ENCODE measurements around the gene DGKQ.

DGKQ gene

GRCh38 chr4:964346-965025 is 8.9 kb downstream of the DGKQ start:
- intact Hi-C loops (cut with DNase I) = no loop called here
- DNase-seq = peak in 2 of 10 donors; percentile 23 to 62

- intact Hi-C loops (cut with DNase I) = no loop called here
- peak in 3 of 10 donors; percentile 25 to 86 (median 80) for DNase-seq
Measured at GRCh38 chr4:963276-964225, 9.8 kb downstream of the DGKQ start.

DNA sequence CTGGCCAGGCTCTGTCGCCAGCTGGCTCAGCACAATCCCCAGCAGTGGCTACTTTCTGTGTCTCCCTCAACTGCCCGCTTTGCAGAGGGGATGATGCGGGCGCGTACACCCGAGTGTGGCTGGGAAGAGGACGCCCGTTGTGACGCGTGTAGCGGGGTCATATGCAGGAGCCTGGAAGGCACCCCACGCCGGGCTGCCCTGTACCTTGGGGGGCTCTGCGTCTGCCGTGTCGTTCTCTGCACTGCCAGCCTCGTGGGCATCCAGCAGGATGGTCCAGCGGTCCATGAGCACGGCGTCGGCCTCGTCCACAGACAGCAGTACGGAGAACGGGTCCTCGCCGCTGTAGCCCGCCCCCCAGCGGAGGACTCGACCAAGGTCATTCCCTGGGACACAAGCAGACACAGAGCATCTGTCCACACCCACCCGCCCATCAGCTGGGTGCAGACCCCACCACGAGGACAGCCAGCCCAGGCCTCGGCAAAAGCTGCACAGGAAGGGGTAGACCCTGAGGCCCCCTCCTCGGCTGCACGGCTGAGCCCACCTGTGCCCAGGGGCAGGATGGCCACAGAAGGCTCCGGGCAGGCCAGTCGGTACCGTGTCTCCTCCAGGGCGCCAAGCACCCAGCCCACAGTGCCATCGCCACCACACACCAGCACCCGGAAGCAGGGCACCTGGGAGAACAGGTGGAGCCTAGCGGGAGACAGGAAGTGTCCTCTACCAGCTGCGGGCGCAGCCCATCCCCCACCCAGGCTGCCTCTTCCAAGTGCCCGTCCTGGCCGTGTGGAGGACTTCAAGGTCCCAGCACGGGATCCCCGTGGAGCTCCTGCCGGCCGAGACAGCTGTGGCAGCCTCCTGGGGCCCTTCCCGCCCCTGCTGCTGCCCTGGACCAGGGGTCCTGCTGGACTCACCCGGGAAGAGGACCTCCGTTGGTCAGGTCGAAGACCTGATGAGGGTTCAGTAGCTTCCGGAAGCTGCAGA is 10.8 kb downstream of the DGKQ start:
- DNase-seq = peak in 4 of 10 donors; percentile 25 to 84 (median 75)
- intact Hi-C loops (cut with DNase I) = no loop called here

DNA sequence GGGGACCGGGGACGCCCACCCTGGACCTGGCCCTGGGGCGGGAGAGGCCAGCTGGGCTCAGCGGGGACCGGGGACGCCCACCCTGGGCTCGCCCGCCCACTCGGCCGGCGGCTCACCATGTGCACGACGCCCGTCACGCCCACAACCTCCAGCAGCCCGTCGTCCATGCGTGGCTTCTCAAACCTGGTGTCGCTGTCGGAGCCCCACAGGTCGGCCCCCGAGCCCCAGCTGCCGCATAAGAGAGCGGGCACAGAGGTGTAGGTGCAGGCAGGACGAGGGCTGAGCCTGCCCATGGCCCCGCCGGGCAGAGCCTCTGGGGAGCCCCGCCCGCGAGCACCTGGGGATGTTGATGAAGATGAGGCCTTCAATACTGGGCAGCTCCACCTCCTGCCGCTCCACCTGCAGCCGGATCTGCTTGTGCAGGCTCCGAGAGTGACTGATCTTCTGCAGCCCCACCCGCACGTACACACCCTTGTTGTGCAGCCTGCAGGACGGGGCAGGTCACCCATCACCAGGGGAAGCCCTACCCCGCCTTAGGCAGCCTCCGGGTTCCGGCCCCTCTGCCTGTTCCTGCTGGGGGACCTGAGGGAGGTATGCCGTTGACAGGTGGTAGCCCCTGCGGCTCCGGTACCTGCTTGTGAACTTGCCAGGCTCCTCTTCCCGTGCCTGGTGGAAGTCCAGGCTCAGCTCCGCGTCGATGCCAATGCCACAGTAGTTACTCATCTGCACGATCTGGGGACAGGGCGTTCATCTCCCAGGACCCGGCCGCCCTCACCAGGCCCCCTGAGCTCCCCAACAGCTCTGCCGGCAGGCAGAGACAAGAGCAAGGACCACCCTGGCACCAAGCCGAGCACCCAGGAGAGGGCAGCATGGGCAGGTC is 11.8 kb downstream of the DGKQ start:
- peak in 4 of 10 donors; percentile 27 to 83 (median 74) for DNase-seq
- intact Hi-C loops (cut with DNase I) = no loop called here

DNA sequence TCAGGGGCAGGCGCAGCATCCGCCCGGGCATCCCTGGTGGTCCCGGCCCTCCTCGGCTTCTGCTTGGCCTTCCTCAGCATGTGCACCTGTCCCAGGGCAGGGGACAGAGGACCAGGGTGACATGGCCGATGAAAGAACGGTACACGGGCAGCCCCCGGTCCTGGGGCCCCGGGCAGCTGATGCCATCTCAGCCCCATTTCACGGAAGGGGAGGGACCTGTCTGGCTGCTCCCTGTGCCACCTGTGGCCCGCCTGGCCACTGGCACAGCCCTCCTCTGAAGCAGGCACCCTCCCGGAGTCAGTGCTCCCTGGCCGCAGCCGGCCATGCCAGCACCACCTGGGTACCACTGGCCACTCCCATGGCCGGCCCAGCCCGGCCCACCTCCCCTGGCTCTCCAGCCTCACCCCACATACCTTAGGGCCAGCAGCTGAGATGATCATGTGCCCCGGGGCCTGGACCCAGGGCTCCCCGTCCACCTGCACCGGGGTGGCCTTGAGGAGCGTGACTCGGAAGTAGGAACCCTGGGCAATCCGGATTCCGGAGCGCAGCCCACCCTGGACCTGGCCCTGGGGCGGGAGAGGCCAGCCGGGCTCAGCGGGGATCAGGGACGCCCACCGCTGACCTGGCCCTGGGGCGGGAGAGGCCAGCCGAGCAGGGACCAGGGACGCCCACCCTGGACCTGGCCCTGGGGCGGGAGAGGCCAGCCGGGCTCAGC is 12.6 kb downstream of the DGKQ start:
- intact Hi-C loops (cut with DNase I) = no loop called here
- peak in 3 of 10 donors; percentile 19 to 87 (median 75) for DNase-seq

DNA sequence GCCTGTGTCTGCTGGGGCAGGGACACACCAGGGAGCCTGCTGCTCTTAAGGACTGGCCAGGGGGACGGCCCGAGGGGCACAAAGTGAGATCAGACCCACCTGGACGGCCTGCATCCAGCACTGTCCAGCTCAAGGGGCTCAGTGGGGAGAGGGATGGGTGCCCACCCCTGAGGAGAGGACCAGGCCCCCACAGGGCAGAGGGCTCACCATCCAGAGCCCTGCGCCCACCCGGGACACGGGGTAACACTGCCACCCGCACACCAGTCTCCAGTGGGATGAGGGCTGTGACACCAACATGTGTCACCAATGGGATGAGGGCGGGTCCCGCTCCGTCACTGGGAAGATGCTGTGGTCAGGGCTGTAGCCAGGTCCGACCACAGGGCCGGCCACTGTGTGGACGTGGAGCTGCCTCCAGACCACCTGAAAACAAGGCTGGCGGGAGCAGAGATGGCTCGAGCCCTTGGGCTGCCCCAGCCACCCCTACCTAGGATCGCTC is 13.2 kb downstream of the DGKQ start:
- DNase-seq = peak in 4 of 10 donors; percentile 28 to 83 (median 75)
- intact Hi-C loops (cut with DNase I) = no loop called here

- intact Hi-C loops (cut with DNase I) = no loop called here
- DNase-seq = peak in 4 of 10 donors; percentile 32 to 86 (median 73)
Measured at GRCh38 chr4:959338-960139, 13.8 kb downstream of the DGKQ start.

DNA sequence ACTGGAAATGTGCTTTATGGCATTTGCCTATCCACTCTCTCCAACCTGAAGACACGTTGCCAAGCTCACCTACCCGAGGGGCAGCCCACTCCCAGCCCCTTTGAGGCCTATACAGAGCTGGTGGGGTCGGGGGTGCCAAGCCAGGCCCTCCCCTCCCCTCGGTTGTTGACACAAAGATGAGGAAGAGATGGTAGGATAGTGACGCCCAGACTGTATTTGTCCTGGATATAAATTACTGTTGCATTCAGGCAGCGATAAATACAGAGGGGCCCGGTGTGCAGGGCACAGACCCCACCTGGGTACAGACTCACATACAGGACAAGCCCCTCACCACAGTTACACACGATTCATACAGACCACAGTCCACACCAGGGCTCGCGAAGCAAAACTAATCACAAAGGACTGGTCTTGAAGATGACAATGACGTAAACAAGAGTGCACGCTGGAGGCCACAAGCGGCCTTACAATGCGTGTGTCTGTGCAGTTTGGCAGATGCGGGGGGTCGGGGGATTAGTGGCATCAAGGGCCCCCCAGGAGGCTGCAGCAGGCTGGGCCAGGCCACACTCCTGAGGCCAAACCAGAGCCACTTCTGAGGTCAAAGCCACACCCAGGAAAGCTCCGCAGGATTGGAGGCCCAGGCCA is 14.6 kb downstream of the DGKQ start:
- intact Hi-C loops (cut with DNase I) = no loop called here
- DNase-seq = peak in 2 of 10 donors; percentile 22 to 72

DNA sequence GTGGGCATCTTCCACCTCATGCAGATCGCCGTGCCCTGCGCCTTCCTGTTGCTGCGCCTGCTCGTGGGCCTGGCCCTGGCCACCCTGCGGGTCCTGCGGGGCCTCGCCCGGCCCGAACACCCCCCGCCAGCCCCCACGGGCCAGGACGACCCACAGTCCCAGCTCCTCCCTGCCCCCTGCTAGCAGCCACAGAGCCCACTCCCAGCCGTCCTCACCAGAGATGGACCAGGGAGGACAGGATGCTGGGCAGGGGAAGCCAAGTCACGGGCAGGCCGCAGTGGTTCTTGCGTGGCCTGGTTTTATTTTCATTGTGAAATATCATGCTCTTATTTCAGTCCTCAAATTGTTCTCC is 15.1 kb downstream of the DGKQ start:
- intact Hi-C loops (cut with DNase I) = no loop called here
- peak in 2 of 10 donors; percentile 21 to 59 for DNase-seq

DNA sequence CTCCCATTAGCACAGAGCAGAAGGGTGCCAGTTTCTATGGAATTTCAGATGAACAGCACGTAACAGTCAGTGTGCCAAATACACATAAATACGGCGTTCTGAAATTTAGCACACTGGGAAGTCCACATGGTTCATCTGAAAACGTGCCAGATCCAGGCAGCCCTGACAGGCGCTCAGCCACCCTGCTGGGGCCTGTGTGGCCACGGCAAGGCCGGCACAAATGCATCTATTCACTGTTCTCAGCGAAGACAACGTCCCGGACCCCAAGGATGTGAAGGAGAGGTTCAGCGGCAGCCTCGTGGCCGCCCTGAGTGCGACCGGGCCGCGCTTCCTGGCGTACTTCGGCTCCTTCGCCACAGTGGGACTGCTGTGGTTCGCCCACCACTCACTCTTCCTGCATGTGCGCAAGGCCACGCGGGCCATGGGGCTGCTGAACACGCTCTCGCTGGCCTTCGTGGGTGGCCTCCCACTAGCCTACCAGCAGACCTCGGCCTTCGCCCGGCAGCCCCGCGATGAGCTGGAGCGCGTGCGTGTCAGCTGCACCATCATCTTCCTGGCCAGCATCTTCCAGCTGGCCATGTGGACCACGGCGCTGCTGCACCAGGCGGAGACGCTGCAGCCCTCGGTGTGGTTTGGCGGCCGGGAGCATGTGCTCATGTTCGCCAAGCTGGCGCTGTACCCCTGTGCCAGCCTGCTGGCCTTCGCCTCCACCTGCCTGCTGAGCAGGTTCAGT is 15.6 kb downstream of the DGKQ start:
- intact Hi-C loops (cut with DNase I) = no loop called here
- peak in 5 of 10 donors; percentile 27 to 86 (median 75) for DNase-seq

GRCh38 chr4:957231-957580 is 16.2 kb downstream of the DGKQ start:
- intact Hi-C loops (cut with DNase I) = no loop called here

DNA sequence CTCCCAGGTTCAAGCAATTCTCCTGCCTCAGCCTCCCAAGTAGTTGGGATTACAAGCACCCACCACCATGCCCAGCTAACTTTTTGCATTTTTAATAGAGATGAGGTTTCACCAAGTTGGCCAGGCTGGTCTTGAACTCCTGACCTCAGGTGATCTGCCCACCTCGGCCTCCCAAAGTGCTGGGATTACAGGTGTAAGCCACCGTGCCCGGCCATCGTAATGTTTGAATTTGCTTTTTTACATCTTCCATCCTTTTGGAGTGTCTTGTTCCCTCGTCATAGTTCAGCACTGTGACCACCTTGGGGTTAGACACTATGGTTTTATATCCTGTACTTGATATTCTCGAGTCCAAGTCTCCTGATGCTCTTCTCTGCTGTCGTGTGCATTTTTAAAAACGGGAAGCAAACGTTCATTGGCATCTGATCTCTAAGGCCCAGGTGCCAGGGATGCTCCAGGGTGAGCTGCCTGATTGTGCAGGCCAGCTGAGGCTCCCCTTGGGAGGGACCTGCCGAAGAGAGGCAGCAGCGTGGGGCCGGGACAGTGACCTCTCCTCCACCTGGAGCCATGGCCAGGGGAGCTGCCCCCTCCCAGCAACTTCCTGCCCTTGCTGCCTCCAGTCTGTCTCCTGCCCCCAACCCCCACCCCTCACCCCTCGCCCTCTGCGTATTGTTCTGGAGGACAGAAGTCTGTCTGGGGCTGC is 16.7 kb downstream of the DGKQ start:
- intact Hi-C loops (cut with DNase I) = no loop called here
- DNase-seq = peak in 2 of 10 donors; percentile 28 to 76

More at GRCh38 chr4:957231-957580, 16.2 kb downstream of the DGKQ start:
- DNase-seq = peak in 2 of 10 donors; percentile 74 to 82

- intact Hi-C loops (cut with DNase I) = no loop called here
- peak in 2 of 10 donors; percentile 37 to 74 for DNase-seq
Measured at GRCh38 chr4:955931-956381, 17.4 kb downstream of the DGKQ start.

DNA sequence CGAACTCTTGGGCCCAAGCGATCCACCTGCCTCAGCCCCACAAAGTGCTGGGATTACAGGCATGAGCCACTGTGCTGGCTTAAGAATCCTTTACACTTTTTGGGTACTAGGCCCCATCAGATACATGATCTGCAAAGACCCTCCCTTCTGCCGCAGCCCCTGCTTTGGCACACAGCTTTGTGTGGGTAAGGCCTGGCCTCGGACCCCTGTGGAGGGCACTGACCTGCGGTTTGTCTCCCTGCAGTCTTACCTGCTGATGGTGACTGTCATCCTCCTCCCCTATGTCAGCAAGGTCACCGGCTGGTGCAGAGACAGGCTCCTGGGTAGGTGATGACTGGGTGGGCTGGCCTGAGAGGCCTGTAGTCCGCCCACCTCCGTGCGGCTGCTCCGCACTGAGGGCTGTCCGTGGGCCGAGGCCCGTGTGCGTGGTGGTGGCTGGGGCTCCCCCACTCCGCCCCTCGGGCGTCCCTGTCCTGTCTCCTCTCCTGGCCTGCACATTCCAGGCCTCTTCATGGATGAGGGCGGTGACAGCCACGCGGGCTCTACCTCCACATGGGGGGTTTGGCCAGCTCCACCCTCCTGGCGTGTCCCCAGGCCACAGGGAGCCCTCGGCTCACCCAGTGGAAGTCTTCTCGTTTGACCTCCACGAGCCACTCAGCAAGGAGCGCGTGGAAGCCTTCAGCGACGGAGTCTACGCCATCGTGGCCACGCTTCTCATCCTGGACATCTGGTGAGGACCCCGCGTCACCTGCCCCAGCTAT is 18.0 kb downstream of the DGKQ start:
- peak in 5 of 10 donors; percentile 4 to 65 (median 59) for DNase-seq
- intact Hi-C loops (cut with DNase I) = no loop called here
